ENCODE measurements around the gene FRMPD1.

DNA sequence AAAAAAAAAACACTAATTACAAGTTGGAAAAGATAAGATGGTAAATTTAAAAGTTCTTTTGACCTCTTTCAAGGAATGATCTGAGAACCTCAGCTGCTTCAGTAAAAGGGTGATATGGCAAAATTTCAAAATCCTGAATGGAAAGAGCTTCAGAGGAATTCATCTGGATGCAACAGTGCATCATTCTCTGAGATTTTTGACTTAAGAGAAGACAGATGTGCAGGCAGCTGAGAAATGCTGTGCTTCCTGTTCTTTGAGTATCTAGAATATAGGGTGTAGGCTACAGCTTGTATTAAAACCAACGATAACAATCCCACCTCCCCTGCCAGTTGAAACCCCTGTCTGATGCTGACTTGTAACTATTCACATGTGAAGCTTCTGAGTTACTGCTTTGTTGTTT is 6.2 kb downstream of the FRMPD1 start:
- TF ChIP-seq, protein P1, sequence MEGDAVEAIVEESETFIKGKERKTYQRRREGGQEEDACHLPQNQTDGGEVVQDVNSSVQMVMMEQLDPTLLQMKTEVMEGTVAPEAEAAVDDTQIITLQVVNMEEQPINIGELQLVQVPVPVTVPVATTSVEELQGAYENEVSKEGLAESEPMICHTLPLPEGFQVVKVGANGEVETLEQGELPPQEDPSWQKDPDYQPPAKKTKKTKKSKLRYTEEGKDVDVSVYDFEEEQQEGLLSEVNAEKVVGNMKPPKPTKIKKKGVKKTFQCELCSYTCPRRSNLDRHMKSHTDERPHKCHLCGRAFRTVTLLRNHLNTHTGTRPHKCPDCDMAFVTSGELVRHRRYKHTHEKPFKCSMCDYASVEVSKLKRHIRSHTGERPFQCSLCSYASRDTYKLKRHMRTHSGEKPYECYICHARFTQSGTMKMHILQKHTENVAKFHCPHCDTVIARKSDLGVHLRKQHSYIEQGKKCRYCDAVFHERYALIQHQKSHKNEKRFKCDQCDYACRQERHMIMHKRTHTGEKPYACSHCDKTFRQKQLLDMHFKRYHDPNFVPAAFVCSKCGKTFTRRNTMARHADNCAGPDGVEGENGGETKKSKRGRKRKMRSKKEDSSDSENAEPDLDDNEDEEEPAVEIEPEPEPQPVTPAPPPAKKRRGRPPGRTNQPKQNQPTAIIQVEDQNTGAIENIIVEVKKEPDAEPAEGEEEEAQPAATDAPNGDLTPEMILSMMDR (conservative IDR thresholded peaks at IDR 0.05 in 1 of 2, IDR thresholded peaks at IDR 0.05 in 1 of 2; ENCODE audit: low read depth in 1 of 2, low read length in 2 of 2) = no peak
- TF ChIP-seq EZH2 (IDR thresholded peaks at IDR 0.05; ENCODE audit: low read length, missing control alignments) = no peak

Measured in fibroblast of lung (primary cell).